Smooth muscle cell (in vitro differentiated cells): Measurements from ENCODE around the gene NSD2. TPM values are rescaled to one million over a fixed set of nuclear protein-coding genes. Genes with fewer than 3 reads are reported as not detected.

Experiments
- DNase-seq: peaks from one replicate; lab custom pipeline; 2025; ENCODE audit not compliant: unreplicated experiment; lab: John Stamatoyannopoulos, UW
- H2AFZ ChIP-seq: fragments of 200-600 bp; sonication (generic); 2 replicates; pipeline ENCODE4 v1.6.0; 2016; ENCODE audit warnings: antibody characterized with exemption, low read depth, mild to moderate bottlenecking
- H3F3A ChIP-seq: fragments of 200-600 bp; sonication (generic); 2 replicates; pipeline ENCODE4 v1.6.0; 2017; ENCODE audit warnings: antibody characterized with exemption, low read depth
- H3K27ac ChIP-seq: fragments of 200-600 bp; sonication (generic); 2 replicates; pipeline ENCODE4 v1.5.1; 2016; ENCODE audit warnings: low read depth, mild to moderate bottlenecking
- H3K27me3 ChIP-seq: fragments of 200-600 bp; sonication (generic); 2 replicates; pipeline ENCODE4 v1.6.1; 2016; ENCODE audit warnings: low read depth, mild to moderate bottlenecking
- H3K36me3 ChIP-seq: fragments of 200-600 bp; sonication (generic); 2 replicates; pipeline ENCODE4 v1.5.1; 2016; ENCODE audit warnings: low read depth
- H3K4me1 ChIP-seq: fragments of 200-600 bp; sonication (generic); 2 replicates; pipeline ENCODE4 v1.5.1; 2016; ENCODE audit warnings: low read depth
- H3K4me2 ChIP-seq: fragments of 200-600 bp; sonication (generic); 2 replicates; pipeline ENCODE4 v1.6.0; 2016; ENCODE audit warnings: mild to moderate bottlenecking
- H3K4me3 ChIP-seq: fragments of 200-600 bp; sonication (generic); 2 replicates; pipeline ENCODE4 v1.5.1; 2016; ENCODE audit warnings: mild to moderate bottlenecking
- H3K79me2 ChIP-seq: fragments of 200-600 bp; sonication (generic); 2 replicates; pipeline ENCODE4 v1.6.0; 2016; ENCODE audit warnings: low read depth, mild to moderate bottlenecking
- H3K9ac ChIP-seq: fragments of 200-600 bp; sonication (generic); 2 replicates; pipeline ENCODE4 v1.6.0; 2016; ENCODE audit warnings: low read depth
- H3K9me3 ChIP-seq: fragments of 200-600 bp; sonication (generic); replicated peaks from 2 replicates; pipeline ENCODE4 v1.5.1; 2016; ENCODE audit warnings: low read depth
- H4K20me1 ChIP-seq: fragments of 200-600 bp; sonication (generic); 2 replicates; pipeline ENCODE4 v1.6.0; 2016; ENCODE audit warnings: low read depth
- CTCF ChIP-seq: fragments of 200-600 bp; sonication (generic); IDR thresholded peaks from 2 replicates; pipeline ENCODE4 v1.5.1; 2017; ENCODE audit warnings: borderline replicate concordance, mild to moderate bottlenecking, antibody characterized with exemption; ENCODE audit not compliant: insufficient read depth, poor library complexity, severe bottlenecking
- WGBS: methylation state at CpG from one replicate; pipeline ENCODE4 v1.1.7; 2016; ENCODE audit warnings: low lambda C conversion rate; 5-methylcytosine and 5-hydroxymethylcytosine counted together
- polyA plus RNA-seq: library from polyadenylated mRNA; unstranded; fragments of >200 nt; fragmentation: Nextera tagmentation; extraction: Ambion mirVana; gene quantifications from 2 replicates; pipeline ENCODE4 v1.2.1, GENCODE V29; 2016
- total RNA-seq: library from RNA; depleted of rRNA; stranded (reverse); fragments of >200 nt; gene quantifications from 2 replicates; pipeline ENCODE4 v1.2.3, GENCODE V29; 2014

The NSD2 gene
- total and polyA plus RNA-seq, 2 experiments from 2014 or later, result 13.0 to 15.0 TPM

DNA sequence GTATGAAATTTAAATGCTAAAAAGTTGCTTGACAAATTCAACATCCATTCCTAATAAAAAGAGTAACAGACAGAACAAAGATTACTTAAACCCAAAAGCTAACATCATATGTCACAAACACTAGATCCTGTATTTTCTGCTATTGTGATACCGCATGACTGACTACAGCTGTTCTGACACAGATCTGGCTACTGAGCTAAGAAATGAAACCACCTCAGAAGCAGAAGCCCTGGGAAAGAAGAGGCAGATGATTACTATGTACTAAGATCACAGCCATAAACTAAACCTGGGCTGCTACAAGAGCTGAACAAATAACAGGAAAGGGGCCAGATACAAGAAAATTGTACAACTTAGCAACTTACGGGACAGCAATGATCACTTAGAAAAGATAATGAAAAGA, 24.6 kb upstream of the NSD2 start:
- DNase-seq, result no peak
- peaks cover 26% of the 10 kb centered on the region for H3K79me2 ChIP-seq

GRCh38 chr4:1850276-1850675, 20.9 kb upstream of the NSD2 start:
- no peak for TF ChIP-seq CTCF
- no peak overlapping the region for H2AFZ ChIP-seq
- no peaks in the 10 kb centered on the region for H3F3A ChIP-seq
- H3K9me3 ChIP-seq, result no peaks in the 10 kb centered on the region
- H3K4me3 ChIP-seq, result no peak overlapping the region
- H3K4me1 ChIP-seq, result peaks cover 6% of the 10 kb centered on the region
- no peak overlapping the region for H3K27ac ChIP-seq
- H3K27me3 ChIP-seq, result no peaks in the 10 kb centered on the region
- no peaks in the 10 kb centered on the region for H3K36me3 ChIP-seq
- 91% methylated on average over 10 of the region's 10 CpGs for WGBS
- peaks cover 60% of the 10 kb centered on the region for H3K79me2 ChIP-seq
- H3K4me2 ChIP-seq, result no peak overlapping the region
- no peak for DNase-seq
- no peak overlapping the region for H3K9ac ChIP-seq
- peaks cover 49% of the 10 kb centered on the region for H4K20me1 ChIP-seq

More for the DNA sequence above, 24.6 kb upstream of the NSD2 start:
- H3K4me2 ChIP-seq, result no peak overlapping the region
- peaks cover 54% of the 10 kb centered on the region for H4K20me1 ChIP-seq
- no peak overlapping the region for H3K4me3 ChIP-seq
- H3K4me1 ChIP-seq, result no peaks in the 10 kb centered on the region
- TF ChIP-seq CTCF, result no peak
- no peaks in the 10 kb centered on the region for H3K27me3 ChIP-seq
- no peak overlapping the region for H3K9ac ChIP-seq
- H3K36me3 ChIP-seq, result no peaks in the 10 kb centered on the region
- H2AFZ ChIP-seq, result no peak overlapping the region
- H3K9me3 ChIP-seq, result no peaks in the 10 kb centered on the region
- H3K27ac ChIP-seq, result no peak overlapping the region
- 98% methylated on average over 2 of the region's 2 CpGs for WGBS
- no peaks in the 10 kb centered on the region for H3F3A ChIP-seq

- peaks cover 8% of the 10 kb centered on the region for H3K4me1 ChIP-seq
- no peak overlapping the region for H3K4me3 ChIP-seq
- H3F3A ChIP-seq, result no peaks in the 10 kb centered on the region
- H2AFZ ChIP-seq, result no peak overlapping the region
- TF ChIP-seq CTCF, result no peak
- H3K36me3 ChIP-seq, result no peaks in the 10 kb centered on the region
- no peaks in the 10 kb centered on the region for H3K9me3 ChIP-seq
- no peaks in the 10 kb centered on the region for H3K27me3 ChIP-seq
- H3K27ac ChIP-seq, result no peak overlapping the region
- WGBS, result 93% methylated on average over 11 of the region's 11 CpGs
- H3K79me2 ChIP-seq, result peaks cover 63% of the 10 kb centered on the region
- no peak for DNase-seq
- no peak overlapping the region for H3K4me2 ChIP-seq
- no peak overlapping the region for H3K9ac ChIP-seq
- peaks cover 49% of the 10 kb centered on the region for H4K20me1 ChIP-seq
Measured at GRCh38 chr4:1851160-1851559, 20.0 kb upstream of the NSD2 start.
